ENCODE data around the gene CALHM2. TPM values are rescaled to one million over a fixed set of nuclear protein-coding genes. Genes with fewer than 3 reads are reported as not detected.

Gene CALHM2
- total RNA-seq, 1 donor from 2014 or later = 94.3 TPM

DNA sequence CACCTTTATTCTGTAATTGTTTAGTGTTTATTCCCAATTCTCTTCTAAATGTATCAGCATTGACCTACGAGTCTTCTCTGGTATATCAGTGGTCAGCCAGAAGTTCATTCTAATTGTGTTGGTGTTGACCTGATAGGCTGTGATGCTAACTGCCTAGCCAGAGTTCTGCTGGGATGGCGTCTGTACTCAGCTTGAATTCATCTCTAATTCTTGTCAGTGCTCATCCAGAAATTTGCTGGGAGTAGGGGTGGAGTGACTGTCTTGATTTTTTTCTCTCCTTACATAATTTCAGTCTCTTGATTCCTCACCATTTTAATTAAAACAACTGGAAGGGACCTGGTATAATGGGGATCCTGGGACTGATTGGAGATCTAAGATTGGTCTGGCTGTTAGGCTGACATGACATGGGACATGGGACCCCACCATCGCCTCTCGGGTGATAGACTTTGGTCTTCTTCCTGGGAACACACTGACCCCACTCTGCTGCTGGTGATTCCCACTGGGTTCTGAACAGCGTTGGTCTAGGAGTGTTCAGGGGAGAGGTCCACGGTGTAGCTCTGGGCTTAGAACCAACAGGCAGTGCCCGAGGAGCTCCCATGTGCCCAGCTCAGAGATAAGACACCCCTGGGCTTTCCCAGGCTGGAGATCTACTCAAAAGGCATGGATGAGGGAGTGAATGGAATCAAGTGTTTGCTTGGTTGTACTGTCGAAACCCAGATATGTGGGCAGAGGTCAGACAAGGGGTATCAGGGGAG lies 45.2 kb upstream of the CALHM2 start:
- TF ChIP-seq, protein P1, sequence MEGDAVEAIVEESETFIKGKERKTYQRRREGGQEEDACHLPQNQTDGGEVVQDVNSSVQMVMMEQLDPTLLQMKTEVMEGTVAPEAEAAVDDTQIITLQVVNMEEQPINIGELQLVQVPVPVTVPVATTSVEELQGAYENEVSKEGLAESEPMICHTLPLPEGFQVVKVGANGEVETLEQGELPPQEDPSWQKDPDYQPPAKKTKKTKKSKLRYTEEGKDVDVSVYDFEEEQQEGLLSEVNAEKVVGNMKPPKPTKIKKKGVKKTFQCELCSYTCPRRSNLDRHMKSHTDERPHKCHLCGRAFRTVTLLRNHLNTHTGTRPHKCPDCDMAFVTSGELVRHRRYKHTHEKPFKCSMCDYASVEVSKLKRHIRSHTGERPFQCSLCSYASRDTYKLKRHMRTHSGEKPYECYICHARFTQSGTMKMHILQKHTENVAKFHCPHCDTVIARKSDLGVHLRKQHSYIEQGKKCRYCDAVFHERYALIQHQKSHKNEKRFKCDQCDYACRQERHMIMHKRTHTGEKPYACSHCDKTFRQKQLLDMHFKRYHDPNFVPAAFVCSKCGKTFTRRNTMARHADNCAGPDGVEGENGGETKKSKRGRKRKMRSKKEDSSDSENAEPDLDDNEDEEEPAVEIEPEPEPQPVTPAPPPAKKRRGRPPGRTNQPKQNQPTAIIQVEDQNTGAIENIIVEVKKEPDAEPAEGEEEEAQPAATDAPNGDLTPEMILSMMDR (IDR thresholded peaks at IDR 0.05) = no peak
- TF ChIP-seq POLR2A (IDR thresholded peaks at IDR 0.05) = no peak
- no peak for TF ChIP-seq POLR2AphosphoS5 (IDR thresholded peaks at IDR 0.05; ENCODE audit: insufficient read depth in 1 of 2, low read depth in 1 of 2)
- intact Hi-C loops (cut with DNase I) = no loop called here

DNA sequence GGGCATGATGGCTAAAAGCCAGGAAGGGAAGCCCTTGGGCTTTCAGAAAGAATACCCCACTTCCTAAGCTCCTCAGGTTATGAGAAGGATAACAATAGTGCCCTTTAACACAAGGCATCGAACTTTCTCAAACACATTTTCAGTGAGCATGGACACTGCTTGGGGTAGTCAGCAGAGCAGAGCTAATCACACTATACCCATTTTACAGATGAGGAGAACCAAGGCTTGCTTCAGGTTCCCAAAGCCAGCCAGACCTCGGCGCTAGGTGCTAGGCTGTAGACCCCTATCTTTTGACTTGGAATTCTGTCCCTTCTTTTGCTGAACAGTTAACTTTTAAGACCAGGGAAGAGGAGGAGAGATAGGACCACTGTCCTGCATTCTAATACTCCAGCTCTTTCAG lies 43.2 kb upstream of the CALHM2 start:
- DNase-seq (ENCODE audit: extremely low spot score in 2 of 2) = no peak
- no peaks in the 10 kb centered on the region for H3K27me3 ChIP-seq
- H3K4me1 ChIP-seq = peaks cover 39% of the 10 kb centered on the region
- TF ChIP-seq POLR2AphosphoS5 (IDR thresholded peaks at IDR 0.05; ENCODE audit: insufficient read depth in 1 of 2, low read depth in 1 of 2) (no peak), POLR2A (IDR thresholded peaks at IDR 0.05) (no peak)
- TF ChIP-seq, protein P1 (IDR thresholded peaks at IDR 0.05) = no peak
- H3K27ac ChIP-seq = no peak overlapping the region
- intact Hi-C loops (cut with DNase I) = no loop called here
- no peak overlapping the region for H3K4me3 ChIP-seq
- no peaks in the 10 kb centered on the region for H3K9me3 ChIP-seq
- H3K36me3 ChIP-seq = no peaks in the 10 kb centered on the region

More for the DNA sequence above, 45.2 kb upstream of the CALHM2 start:
- Histone ChIP-seq H3K4me3 (no peak overlapping the region), H3K27me3 (no peaks in the 10 kb centered on the region), H3K36me3 (no peaks in the 10 kb centered on the region), H3K27ac (no peak overlapping the region), H3K4me1 (peaks cover 27% of the 10 kb centered on the region), H3K9me3 (no peaks in the 10 kb centered on the region)
- no peak for DNase-seq (ENCODE audit: extremely low spot score in 2 of 2)

DNA sequence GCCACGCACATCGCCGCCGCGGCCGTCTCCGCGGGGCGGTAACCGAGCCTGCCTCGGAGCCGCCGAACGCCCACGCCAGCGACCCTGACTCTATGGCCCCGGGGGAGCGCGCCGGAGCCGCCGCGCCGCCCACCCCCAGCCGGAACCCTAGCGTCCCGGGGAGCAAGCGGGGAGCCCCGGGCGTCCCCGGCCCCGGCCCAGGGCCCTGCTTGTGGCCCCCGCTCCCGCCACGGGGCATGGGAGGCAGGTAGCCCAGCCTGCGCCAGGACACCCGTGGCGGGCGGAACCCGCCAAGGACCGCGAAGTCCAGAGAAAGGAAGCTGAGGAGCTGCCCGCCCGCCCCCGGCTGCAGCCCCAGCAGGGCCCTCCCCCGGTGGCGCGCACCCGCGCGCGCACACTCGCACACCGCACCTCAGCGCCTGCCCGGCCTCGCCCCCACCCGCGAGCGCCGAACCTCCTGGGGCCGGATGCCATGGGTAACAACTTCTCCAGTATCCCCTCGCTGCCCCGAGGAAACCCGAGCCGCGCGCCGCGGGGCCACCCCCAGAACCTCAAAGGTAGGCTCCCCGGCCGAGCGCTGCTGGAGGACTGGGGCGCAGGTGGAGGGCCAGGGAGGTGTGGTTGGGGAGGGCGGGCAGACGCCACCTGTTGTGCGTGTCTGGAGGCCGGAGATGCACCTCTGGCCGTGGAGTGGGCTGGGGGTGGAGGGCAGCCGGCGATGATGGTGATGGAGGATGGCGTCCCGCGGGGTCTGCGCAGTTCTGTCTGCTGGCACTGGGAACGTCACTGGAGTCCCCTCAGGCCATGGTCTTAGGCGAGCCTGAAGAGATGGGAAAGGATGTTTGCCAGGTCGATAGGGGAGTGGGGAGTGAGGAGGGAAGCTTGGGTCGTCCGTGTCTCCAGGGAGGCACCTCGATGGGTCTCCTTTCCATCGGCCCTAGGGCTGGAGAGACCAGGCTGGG lies 42.0 kb upstream of the CALHM2 start:
- DNase-seq (ENCODE audit: extremely low spot score in 2 of 2) = no peak
- TF ChIP-seq, protein P1 (IDR thresholded peaks at IDR 0.05) = no peak
- TF ChIP-seq POLR2AphosphoS5 (IDR thresholded peaks at IDR 0.05; ENCODE audit: insufficient read depth in 1 of 2, low read depth in 1 of 2) (no peak), POLR2A (IDR thresholded peaks at IDR 0.05) (no peak)
- H3K4me3 ChIP-seq = peak overlapping the region; percentile 59 to 69
- no peaks in the 10 kb centered on the region for H3K27me3 ChIP-seq
- no peaks in the 10 kb centered on the region for H3K36me3 ChIP-seq
- H3K27ac ChIP-seq = peak overlapping the region; percentile 71
- peaks cover 39% of the 10 kb centered on the region for H3K4me1 ChIP-seq
- intact Hi-C loops (cut with DNase I) = no loop called here
- H3K9me3 ChIP-seq = no peaks in the 10 kb centered on the region

DNA sequence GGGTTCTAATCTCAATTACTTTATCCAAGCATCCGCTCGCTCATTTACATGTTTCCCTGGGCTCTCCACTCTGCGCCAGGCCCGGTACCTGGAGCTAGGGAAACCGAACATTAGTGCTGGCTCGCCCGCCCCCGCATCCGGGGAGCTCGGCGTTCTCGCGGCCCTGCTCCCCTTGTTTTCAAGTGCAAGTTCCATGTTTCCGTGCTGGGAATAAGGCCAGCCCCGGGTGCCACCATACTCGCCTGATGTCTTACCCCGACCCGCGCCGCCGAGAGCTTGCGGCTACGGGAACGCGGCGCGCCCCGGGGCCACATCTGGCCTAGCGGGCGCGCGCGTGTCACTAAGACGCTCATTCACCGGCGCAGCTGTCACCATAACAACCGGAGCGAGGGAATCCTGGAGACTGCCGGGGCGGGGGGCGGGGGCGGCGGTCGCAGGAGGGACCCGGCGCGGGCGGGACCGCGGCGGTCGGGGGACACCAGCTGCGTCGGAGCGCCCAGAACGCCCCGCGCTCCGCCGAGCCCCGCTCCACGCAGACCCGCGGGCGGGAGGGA lies 41.3 kb upstream of the CALHM2 start, which contains the start of gene NEURL1:
TSS of gene NEURL1 (plus strand) at position 344 of the 554 bp plus-strand sequence. CDS start 683 bp downstream, outside the sequence.
- intact Hi-C loops (cut with DNase I) = no loop called here
- Histone ChIP-seq H3K27ac (peak within 1 kb of the TSS; percentile 71), H3K4me3 (peak within 1 kb of the TSS; percentile 59 to 69), H3K36me3 (no peaks in the 10 kb centered on the region), H3K9me3 (no peaks in the 10 kb centered on the region), H3K4me1 (peaks cover 39% of the 10 kb centered on the region), H3K27me3 (no peaks in the 10 kb centered on the region)
- TF ChIP-seq POLR2A (IDR thresholded peaks at IDR 0.05) = no peak
- TF ChIP-seq, protein P1 (IDR thresholded peaks at IDR 0.05) = no peak
- peak in 1 of 2 donors; percentile 52 for TF ChIP-seq POLR2AphosphoS5 (IDR thresholded peaks at IDR 0.05; ENCODE audit: insufficient read depth in 1 of 2, low read depth in 1 of 2)
- no peak for DNase-seq (ENCODE audit: extremely low spot score in 2 of 2)

All from vagina (tissue), 2 donors.